Measurements from ENCODE around the gene CTF1.

- TF ChIP-seq SUZ12 (IDR thresholded peaks at IDR 0.05; ENCODE audit: extremely low read depth, insufficient read depth, insufficient read length) (no peak), YY1 (IDR thresholded peaks at IDR 0.05; ENCODE audit: insufficient read depth, insufficient read length) (no peak)
Measured at GRCh38 chr16:30926937-30927788, 30.7 kb downstream of the CTF1 start.

Measured in NT2/D1 (cell line).